GM12801 (cell line): ENCODE data around the gene EIF2AK3.

ENCODE experiments used
- CTCF ChIP-seq: IDR thresholded peaks from one replicate; pipeline ENCODE4 v1.5.1; 2011; ENCODE audit warnings: control low read depth; ENCODE audit not compliant: insufficient read length; ENCODE audit errors: extremely low read depth

Gene EIF2AK3

GRCh38 chr2:88554189-88554588, 73.1 kb downstream of the EIF2AK3 start:
- TF ChIP-seq CTCF: no peak

GRCh38 chr2:88549616-88550292, 77.5 kb downstream of the EIF2AK3 start:
- no peak for TF ChIP-seq CTCF

- no peak for TF ChIP-seq CTCF
Measured at GRCh38 chr2:88545118-88545517, 82.1 kb downstream of the EIF2AK3 start.

- no peak for TF ChIP-seq CTCF
Measured at GRCh38 chr2:88543541-88544057, 83.7 kb downstream of the EIF2AK3 start.

- no peak for TF ChIP-seq CTCF
Measured at GRCh38 chr2:88542668-88543067, 84.6 kb downstream of the EIF2AK3 start.

GRCh38 chr2:88540346-88540745, 86.9 kb downstream of the EIF2AK3 start:
- no peak for TF ChIP-seq CTCF

- TF ChIP-seq CTCF: no peak
Measured at GRCh38 chr2:88538362-88538917, 88.8 kb downstream of the EIF2AK3 start.
